SK-N-MC (cell line): Measurements from ENCODE around the gene CMSS1.

ENCODE experiments used
- DNase-seq: peaks from one replicate; pipeline ENCODE4 v3.0.0-alpha.2; 2011; ENCODE audit warnings: low read depth, low spot score
- H3K27ac ChIP-seq: fragments of 200-600 bp; sonication (generic); 2 replicates; pipeline ENCODE4 v1.5.1; 2016; ENCODE audit warnings: mixed run types
- H3K36me3 ChIP-seq: fragments of 200-600 bp; sonication (generic); 2 replicates; pipeline ENCODE4 v1.6.1; 2017; ENCODE audit warnings: antibody characterized with exemption, low read length, mixed read lengths; ENCODE audit not compliant: insufficient read depth
- H3K4me3 ChIP-seq: fragments of 200-600 bp; sonication (generic); 2 replicates; pipeline ENCODE4 v1.5.1; 2016
- H3K9ac ChIP-seq: fragments of 200-600 bp; sonication (generic); 2 replicates; pipeline ENCODE4 v1.8.0; 2017; ENCODE audit warnings: mixed run types, mixed read lengths; ENCODE audit not compliant: insufficient read length
- H3K9me3 ChIP-seq: fragments of 200-600 bp; sonication (generic); 2 replicates; pipeline ENCODE4 v1.6.1; 2017; ENCODE audit warnings: low read depth, mild to moderate bottlenecking, antibody characterized with exemption, low read length, moderate library complexity, mixed read lengths
- EZH2 ChIP-seq: fragments of 200-600 bp; sonication (generic); IDR thresholded peaks from one replicate; pipeline ENCODE4 v1.6.1; 2017; ENCODE audit warnings: antibody characterized with exemption
- FOXP2 ChIP-seq: optimal IDR thresholded peaks from 2 replicates; pipeline ENCODE3; 2011; ENCODE audit warnings: mild to moderate bottlenecking, moderate library complexity; ENCODE audit not compliant: insufficient read depth; ENCODE audit errors: extremely low read length, control extremely low read depth
- POLR2AphosphoS5 ChIP-seq: IDR thresholded peaks from 2 replicates; pipeline ENCODE4 v1.6.1; 2012; ENCODE audit warnings: mild to moderate bottlenecking, low read depth, low read length, borderline replicate concordance

CMSS1 gene

DNA sequence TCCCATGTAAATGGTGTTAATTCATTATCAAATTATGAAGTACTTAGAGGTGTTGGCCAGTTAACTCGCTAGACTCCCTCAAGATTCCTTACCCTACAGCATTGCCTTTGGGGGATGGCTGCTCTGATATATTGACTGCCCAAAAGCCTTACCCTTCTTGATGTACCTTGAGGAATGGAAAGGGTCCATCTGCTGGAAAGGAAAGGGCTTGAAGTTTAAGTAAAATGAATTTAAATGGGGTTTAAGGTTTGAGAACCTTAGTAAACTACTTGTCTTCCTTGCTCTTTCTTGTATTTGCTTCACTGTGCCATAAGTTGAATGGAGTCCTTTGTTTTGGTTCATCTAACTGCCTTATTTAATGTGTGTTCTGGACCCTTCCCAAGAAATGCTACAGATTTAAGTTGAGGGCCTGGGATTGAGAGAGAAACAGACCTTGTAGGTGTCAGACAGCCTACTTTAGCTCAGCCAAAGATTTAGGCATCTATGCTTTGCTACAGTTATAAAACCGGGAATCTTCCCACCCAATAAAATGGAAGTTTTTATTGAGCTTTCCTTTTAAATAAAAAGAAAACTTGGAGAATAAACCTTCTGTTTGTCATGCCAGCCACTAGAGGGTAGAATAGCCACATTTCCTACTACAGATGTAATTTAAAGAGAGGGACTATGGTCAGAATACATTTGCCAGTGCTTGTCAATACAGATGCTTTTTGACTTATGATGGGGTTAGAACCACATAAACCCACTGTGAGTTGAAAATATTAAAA is 25.3 kb downstream of the CMSS1 start:
- TF ChIP-seq EZH2 (no peak), POLR2AphosphoS5 (no peak), FOXP2 (no peak)
- Histone ChIP-seq H3K9me3 (no peaks in the 10 kb centered on the region), H3K9ac (peak overlapping the region; percentile 29), H3K4me3 (peak overlapping the region; percentile 55; the same call in 1 of the 2 replicates), H3K36me3 (no peaks in the 10 kb centered on the region), H3K27ac (peak overlapping the region; percentile 49; the same call in 1 of the 2 replicates)
- peak; percentile 35 for DNase-seq

DNA sequence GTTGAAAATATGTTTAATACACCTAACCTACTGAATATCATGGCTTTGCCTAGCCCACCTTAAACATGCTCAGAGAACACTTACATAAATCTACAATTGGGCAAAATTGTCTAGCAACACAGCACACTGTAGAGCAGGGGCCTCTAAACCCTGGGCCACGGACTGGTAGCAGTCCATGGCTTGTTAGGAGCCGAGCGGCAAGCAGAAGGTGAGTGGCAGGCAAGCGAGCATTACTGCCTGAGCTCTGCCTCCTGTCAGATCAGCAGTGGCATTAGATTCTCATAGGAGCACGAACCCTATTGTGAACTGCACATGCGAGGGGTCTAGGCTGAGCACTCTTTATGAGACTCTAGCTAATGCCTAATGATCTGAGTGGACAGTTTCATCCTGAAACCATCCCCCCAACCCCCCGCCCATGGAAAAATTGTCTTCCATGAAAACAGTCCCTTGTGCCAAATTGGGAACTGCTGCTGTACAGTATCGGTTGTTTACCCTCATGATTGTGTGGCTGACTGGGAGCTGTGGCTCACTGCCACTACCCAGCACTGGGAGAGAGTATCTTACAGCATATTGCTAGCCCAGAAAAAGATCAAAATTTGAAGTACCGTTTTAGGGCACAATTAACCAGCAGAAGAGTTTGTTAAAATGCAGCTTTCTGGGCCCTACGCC is 26.1 kb downstream of the CMSS1 start:
- Histone ChIP-seq H3K9me3 (no peaks in the 10 kb centered on the region), H3K4me3 (no peak overlapping the region), H3K9ac (no peak overlapping the region), H3K27ac (no peak overlapping the region), H3K36me3 (no peaks in the 10 kb centered on the region)
- TF ChIP-seq EZH2 (no peak), POLR2AphosphoS5 (no peak)
- no peak for DNase-seq

DNA sequence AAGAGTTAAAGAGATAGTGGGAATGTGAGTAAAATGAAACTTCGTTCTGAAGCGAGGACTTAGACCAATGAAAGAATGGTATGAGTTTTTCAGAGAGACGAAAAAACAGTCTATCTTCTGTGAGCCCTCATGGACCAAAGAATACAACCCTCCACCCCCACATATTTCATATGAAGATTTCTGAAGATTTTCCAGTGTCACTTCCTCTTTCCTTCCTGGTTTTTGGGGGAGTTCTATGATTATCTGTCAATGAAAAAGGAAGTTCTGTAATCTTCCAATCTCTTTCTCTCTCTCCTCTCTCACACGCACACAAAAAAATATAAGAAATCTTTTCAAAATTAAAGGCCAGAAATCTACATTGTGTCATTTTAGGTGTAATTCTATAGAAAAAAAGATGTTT is 27.7 kb downstream of the CMSS1 start:
- Histone ChIP-seq H3K36me3 (no peaks in the 10 kb centered on the region), H3K9ac (no peak overlapping the region), H3K4me3 (no peak overlapping the region), H3K9me3 (no peaks in the 10 kb centered on the region), H3K27ac (no peak overlapping the region)
- no peak for DNase-seq
- TF ChIP-seq EZH2, result no peak
- no peak for TF ChIP-seq FOXP2
- no peak for TF ChIP-seq POLR2AphosphoS5

DNA sequence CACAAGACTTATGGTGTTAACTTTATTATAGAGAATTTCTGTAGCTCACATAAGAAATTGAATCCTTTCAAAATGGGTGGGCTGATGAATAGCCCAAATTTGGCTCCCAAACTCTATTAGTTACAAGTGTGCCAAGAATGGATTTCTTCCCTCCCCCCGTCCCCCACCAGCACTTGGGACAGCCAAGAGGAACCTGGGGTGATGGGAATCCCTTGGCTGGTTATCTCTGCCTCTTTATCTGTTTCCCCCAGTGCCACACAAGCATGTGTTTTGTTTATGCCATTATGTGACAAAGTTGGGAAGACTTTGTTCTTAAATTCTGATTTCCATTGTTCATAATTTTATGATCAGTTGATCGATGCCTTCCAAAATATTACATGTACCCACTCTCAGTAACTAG is 28.3 kb downstream of the CMSS1 start:
- Histone ChIP-seq H3K36me3 (no peaks in the 10 kb centered on the region), H3K27ac (no peak overlapping the region), H3K9me3 (no peaks in the 10 kb centered on the region), H3K9ac (no peak overlapping the region), H3K4me3 (no peak overlapping the region)
- DNase-seq, result no peak
- TF ChIP-seq EZH2 (no peak), FOXP2 (no peak), POLR2AphosphoS5 (no peak)

DNA sequence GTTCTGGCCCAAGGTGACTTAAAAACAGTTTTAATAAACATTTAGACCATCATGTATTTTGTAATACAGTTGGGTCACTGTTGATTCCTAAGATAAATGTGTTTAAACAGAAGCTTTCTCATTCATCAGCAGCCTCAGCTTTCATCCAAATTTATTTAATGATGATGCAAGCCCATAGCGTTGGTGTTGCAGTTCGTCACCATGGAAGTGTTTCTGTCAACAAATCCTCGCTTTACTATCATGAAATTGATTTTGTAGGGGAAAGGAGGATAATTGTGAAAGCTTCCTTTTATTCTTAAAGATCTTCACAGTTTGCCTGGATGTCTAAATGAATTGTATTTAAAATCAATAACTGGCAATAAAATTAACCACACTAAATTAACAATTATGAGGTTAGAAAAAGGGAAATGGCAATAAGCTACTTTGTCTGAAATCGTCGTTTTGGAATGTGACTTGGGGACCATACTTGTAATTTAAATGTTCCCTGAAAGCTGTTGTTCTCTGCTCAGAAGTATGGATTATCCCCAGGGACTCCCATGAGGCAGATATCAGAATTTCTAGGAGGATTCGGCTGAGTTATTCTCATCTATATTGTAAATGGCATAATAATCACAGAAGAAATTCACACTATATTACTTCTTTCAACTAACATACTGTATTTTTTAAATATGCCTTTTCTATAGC is 29.0 kb downstream of the CMSS1 start:
- Histone ChIP-seq H3K9ac (no peak overlapping the region), H3K27ac (no peak overlapping the region), H3K36me3 (no peaks in the 10 kb centered on the region), H3K4me3 (no peak overlapping the region), H3K9me3 (no peaks in the 10 kb centered on the region)
- no peak for DNase-seq
- TF ChIP-seq POLR2AphosphoS5, result no peak
- no peak for TF ChIP-seq EZH2
- no peak for TF ChIP-seq FOXP2

DNA sequence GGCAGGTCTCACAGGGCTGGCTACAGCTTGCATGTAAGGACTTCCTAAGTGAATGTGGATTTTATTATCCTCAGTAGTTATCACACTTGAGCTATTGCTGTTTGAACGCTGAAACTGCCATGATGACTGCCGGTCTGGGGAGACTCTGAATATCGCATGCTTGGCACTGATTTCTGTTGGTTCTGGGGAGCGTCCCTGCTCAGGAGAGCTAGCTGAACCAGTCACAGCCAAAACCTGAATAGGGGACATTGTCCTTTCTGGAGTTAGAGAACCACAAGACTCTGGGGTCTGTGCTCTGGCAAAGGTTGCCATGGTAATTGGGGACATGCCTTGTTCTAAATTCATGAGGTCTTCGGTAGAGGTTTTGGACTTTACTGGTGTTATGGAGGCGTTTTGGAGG is 30.8 kb downstream of the CMSS1 start:
- Histone ChIP-seq H3K9ac (no peak overlapping the region), H3K36me3 (no peaks in the 10 kb centered on the region), H3K4me3 (no peak overlapping the region), H3K9me3 (no peaks in the 10 kb centered on the region), H3K27ac (no peak overlapping the region)
- DNase-seq, result no peak
- no peak for TF ChIP-seq POLR2AphosphoS5
- no peak for TF ChIP-seq FOXP2
- TF ChIP-seq EZH2, result no peak

DNA sequence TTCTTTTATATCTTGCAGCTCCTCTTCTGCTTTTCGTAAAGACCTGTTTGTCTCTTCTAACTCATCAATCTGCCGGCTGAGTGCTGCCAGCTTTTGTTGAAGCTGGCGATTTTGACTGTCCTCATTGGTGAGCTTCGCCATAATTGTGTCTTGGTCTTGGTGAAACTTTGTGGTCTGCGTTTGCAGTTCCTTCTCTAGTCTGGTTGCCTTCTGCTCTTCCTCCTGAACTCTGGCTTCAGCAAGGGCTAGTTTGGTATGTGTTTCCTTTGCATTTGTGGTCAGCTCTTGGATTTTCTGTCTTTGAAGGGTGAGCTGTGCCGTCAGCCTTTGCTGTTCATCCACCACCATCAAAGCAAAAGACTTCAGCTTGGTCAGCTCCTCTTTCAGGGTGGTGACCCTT is 32.9 kb downstream of the CMSS1 start:
- Histone ChIP-seq H3K4me3 (no peak overlapping the region), H3K27ac (no peak overlapping the region), H3K36me3 (no peaks in the 10 kb centered on the region), H3K9me3 (no peaks in the 10 kb centered on the region), H3K9ac (no peak overlapping the region)
- no peak for DNase-seq
- TF ChIP-seq POLR2AphosphoS5, result no peak
- no peak for TF ChIP-seq FOXP2
- no peak for TF ChIP-seq EZH2

DNA sequence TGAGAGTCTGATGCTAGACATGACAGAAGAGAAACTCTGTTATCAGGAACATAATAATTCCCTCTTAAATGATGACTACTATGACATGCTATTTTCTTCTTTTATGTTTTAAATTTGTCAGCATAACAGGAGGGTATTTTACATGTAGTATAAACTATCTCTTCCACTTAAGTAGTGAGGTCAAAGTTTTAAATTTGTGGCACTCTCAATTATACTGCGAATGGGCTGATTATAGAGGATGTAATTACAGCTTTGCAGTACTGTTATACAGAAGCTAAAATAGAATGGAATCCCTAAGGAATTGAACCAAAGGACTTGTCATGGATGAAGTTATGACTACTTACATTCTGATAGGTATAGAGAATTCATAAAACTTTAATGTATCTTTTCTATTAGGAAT is 34.3 kb downstream of the CMSS1 start:
- no peak for DNase-seq
- TF ChIP-seq POLR2AphosphoS5 (no peak), FOXP2 (no peak), EZH2 (no peak)
- no peaks in the 10 kb centered on the region for H3K9me3 ChIP-seq
- no peaks in the 10 kb centered on the region for H3K36me3 ChIP-seq
- H3K4me3 ChIP-seq, result no peak overlapping the region
- H3K9ac ChIP-seq, result no peak overlapping the region
- no peak overlapping the region for H3K27ac ChIP-seq

DNA sequence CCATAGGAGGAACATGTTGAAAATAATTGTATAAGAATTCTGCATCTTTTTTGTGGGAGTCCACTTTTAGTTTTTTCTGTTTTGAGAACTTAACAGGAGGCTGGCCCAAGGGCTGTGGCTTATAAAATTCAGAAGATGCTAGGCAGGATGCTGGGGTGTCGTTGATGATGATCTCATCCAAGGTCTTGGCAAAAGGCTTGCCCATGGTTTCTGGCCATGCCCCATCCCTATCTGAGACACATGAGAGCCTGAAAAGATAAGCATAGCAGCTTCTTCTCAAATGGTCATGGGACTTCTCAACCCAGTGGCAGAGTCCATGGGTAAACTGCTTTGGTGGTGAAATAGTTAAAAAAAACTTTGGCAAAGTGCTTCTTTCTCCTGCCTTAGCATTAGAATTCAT is 35.2 kb downstream of the CMSS1 start:
- DNase-seq, result no peak
- H3K9me3 ChIP-seq, result no peaks in the 10 kb centered on the region
- H3K9ac ChIP-seq, result no peak overlapping the region
- peak overlapping the region; percentile 49; the same call in 1 of the 2 replicates for H3K27ac ChIP-seq
- H3K4me3 ChIP-seq, result peak overlapping the region; percentile 37; the same call in 1 of the 2 replicates
- H3K36me3 ChIP-seq, result no peaks in the 10 kb centered on the region
- no peak for TF ChIP-seq POLR2AphosphoS5
- TF ChIP-seq FOXP2, result no peak
- no peak for TF ChIP-seq EZH2
